Measurements from ENCODE around the gene AJAP1.

GRCh38 chr1:4675454-4676186, 21.2 kb downstream of the AJAP1 start:
- TF ChIP-seq, protein P1, sequence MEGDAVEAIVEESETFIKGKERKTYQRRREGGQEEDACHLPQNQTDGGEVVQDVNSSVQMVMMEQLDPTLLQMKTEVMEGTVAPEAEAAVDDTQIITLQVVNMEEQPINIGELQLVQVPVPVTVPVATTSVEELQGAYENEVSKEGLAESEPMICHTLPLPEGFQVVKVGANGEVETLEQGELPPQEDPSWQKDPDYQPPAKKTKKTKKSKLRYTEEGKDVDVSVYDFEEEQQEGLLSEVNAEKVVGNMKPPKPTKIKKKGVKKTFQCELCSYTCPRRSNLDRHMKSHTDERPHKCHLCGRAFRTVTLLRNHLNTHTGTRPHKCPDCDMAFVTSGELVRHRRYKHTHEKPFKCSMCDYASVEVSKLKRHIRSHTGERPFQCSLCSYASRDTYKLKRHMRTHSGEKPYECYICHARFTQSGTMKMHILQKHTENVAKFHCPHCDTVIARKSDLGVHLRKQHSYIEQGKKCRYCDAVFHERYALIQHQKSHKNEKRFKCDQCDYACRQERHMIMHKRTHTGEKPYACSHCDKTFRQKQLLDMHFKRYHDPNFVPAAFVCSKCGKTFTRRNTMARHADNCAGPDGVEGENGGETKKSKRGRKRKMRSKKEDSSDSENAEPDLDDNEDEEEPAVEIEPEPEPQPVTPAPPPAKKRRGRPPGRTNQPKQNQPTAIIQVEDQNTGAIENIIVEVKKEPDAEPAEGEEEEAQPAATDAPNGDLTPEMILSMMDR (IDR thresholded peaks at IDR 0.05), result no peak
- no peak for TF ChIP-seq POLR2A (IDR thresholded peaks at IDR 0.05)

Data from esophagus squamous epithelium (tissue), 4 donors.